ENCODE measurements around the gene MAP3K7.
"Not testable (repeated sequence)": the region's sequence is repeated elsewhere in the genome, so short reads cannot be mapped to it uniquely, and the experiment has no call there.

MAP3K7 gene

GRCh38 chr6:90578894-90579549 is 7.8 kb downstream of the MAP3K7 start:
- Histone ChIP-seq H3K4me1 (ENCODE audit: insufficient read depth, insufficient read length) (no peaks in the 10 kb centered on the region), H3K27me3 (ENCODE audit: insufficient read depth, insufficient read length) (no peaks in the 10 kb centered on the region), H3K9ac (ENCODE audit: insufficient read length, low read depth) (no peak overlapping the region), H3K9me3 (ENCODE audit: insufficient read depth, low read length) (no peaks in the 10 kb centered on the region), H3K36me3 (ENCODE audit: insufficient read depth, insufficient read length, low read length) (peaks cover 15% of the 10 kb centered on the region), H3K4me3 (ENCODE audit: insufficient read length, low read depth) (no peak overlapping the region)
- no peak for DNase-seq (ENCODE audit: low read depth, low spot score)
- no peak for TF ChIP-seq SUZ12 (IDR thresholded peaks at IDR 0.05; ENCODE audit: extremely low read depth, insufficient read depth, insufficient read length)
- no peak for TF ChIP-seq YY1 (IDR thresholded peaks at IDR 0.05; ENCODE audit: insufficient read depth, insufficient read length)
- TF ChIP-seq ZNF274 (IDR thresholded peaks at IDR 0.05; ENCODE audit: low read depth, low read length) = no peak

- DNase-seq (ENCODE audit: low read depth, low spot score) = no peak
- Histone ChIP-seq H3K36me3 (ENCODE audit: insufficient read depth, insufficient read length, low read length) (peaks cover 16% of the 10 kb centered on the region), H3K4me3 (ENCODE audit: insufficient read length, low read depth) (no peak overlapping the region), H3K4me1 (ENCODE audit: insufficient read depth, insufficient read length) (no peaks in the 10 kb centered on the region), H3K27me3 (ENCODE audit: insufficient read depth, insufficient read length) (no peaks in the 10 kb centered on the region), H3K9ac (ENCODE audit: insufficient read length, low read depth) (no peak overlapping the region), H3K9me3 (ENCODE audit: insufficient read depth, low read length) (no peaks in the 10 kb centered on the region)
- TF ChIP-seq YY1 (IDR thresholded peaks at IDR 0.05; ENCODE audit: insufficient read depth, insufficient read length) (no peak), SUZ12 (IDR thresholded peaks at IDR 0.05; ENCODE audit: extremely low read depth, insufficient read depth, insufficient read length) (no peak), ZNF274 (IDR thresholded peaks at IDR 0.05; ENCODE audit: low read depth, low read length) (no peak)
These were observed 11.6 kb downstream of the MAP3K7 start for GRCh38 chr6:90575267-90575666.

- TF ChIP-seq ZNF274 (IDR thresholded peaks at IDR 0.05; ENCODE audit: low read depth, low read length) (no peak), SUZ12 (IDR thresholded peaks at IDR 0.05; ENCODE audit: extremely low read depth, insufficient read depth, insufficient read length) (no peak), YY1 (IDR thresholded peaks at IDR 0.05; ENCODE audit: insufficient read depth, insufficient read length) (no peak)
- Histone ChIP-seq H3K9me3 (ENCODE audit: insufficient read depth, low read length) (no peaks in the 10 kb centered on the region), H3K27me3 (ENCODE audit: insufficient read depth, insufficient read length) (no peaks in the 10 kb centered on the region), H3K9ac (ENCODE audit: insufficient read length, low read depth) (no peak overlapping the region), H3K4me1 (ENCODE audit: insufficient read depth, insufficient read length) (no peaks in the 10 kb centered on the region), H3K4me3 (ENCODE audit: insufficient read length, low read depth) (no peak overlapping the region), H3K36me3 (ENCODE audit: insufficient read depth, insufficient read length, low read length) (peaks cover 20% of the 10 kb centered on the region)
- no peak for DNase-seq (ENCODE audit: low read depth, low spot score)
These were observed 12.3 kb downstream of the MAP3K7 start for GRCh38 chr6:90574610-90575009.

GRCh38 chr6:90573624-90574023 is 13.2 kb downstream of the MAP3K7 start:
- Histone ChIP-seq H3K4me3 (ENCODE audit: insufficient read length, low read depth) (no peak overlapping the region), H3K4me1 (ENCODE audit: insufficient read depth, insufficient read length) (no peaks in the 10 kb centered on the region), H3K27me3 (ENCODE audit: insufficient read depth, insufficient read length) (no peaks in the 10 kb centered on the region), H3K9ac (ENCODE audit: insufficient read length, low read depth) (no peak overlapping the region), H3K9me3 (ENCODE audit: insufficient read depth, low read length) (no peaks in the 10 kb centered on the region), H3K36me3 (ENCODE audit: insufficient read depth, insufficient read length, low read length) (peaks cover 23% of the 10 kb centered on the region)
- TF ChIP-seq SUZ12 (IDR thresholded peaks at IDR 0.05; ENCODE audit: extremely low read depth, insufficient read depth, insufficient read length) = no peak
- TF ChIP-seq ZNF274 (IDR thresholded peaks at IDR 0.05; ENCODE audit: low read depth, low read length) = no peak
- no peak for TF ChIP-seq YY1 (IDR thresholded peaks at IDR 0.05; ENCODE audit: insufficient read depth, insufficient read length)
- no peak for DNase-seq (ENCODE audit: low read depth, low spot score)

- Histone ChIP-seq H3K9me3 (ENCODE audit: insufficient read depth, low read length) (no peaks in the 10 kb centered on the region), H3K36me3 (ENCODE audit: insufficient read depth, insufficient read length, low read length) (peaks cover 23% of the 10 kb centered on the region), H3K4me3 (ENCODE audit: insufficient read length, low read depth) (no peak overlapping the region), H3K27me3 (ENCODE audit: insufficient read depth, insufficient read length) (no peaks in the 10 kb centered on the region), H3K9ac (ENCODE audit: insufficient read length, low read depth) (no peak overlapping the region), H3K4me1 (ENCODE audit: insufficient read depth, insufficient read length) (no peaks in the 10 kb centered on the region)
- no peak for DNase-seq (ENCODE audit: low read depth, low spot score)
- no peak for TF ChIP-seq YY1 (IDR thresholded peaks at IDR 0.05; ENCODE audit: insufficient read depth, insufficient read length)
- TF ChIP-seq ZNF274 (IDR thresholded peaks at IDR 0.05; ENCODE audit: low read depth, low read length) = no peak
- TF ChIP-seq SUZ12 (IDR thresholded peaks at IDR 0.05; ENCODE audit: extremely low read depth, insufficient read depth, insufficient read length) = no peak
These were observed 14.0 kb downstream of the MAP3K7 start for GRCh38 chr6:90572856-90573255.

GRCh38 chr6:90569223-90569622 is 17.6 kb downstream of the MAP3K7 start:
- Histone ChIP-seq H3K9ac (ENCODE audit: insufficient read length, low read depth) (no peak overlapping the region), H3K36me3 (ENCODE audit: insufficient read depth, insufficient read length, low read length) (peaks cover 19% of the 10 kb centered on the region), H3K4me3 (ENCODE audit: insufficient read length, low read depth) (no peak overlapping the region), H3K9me3 (ENCODE audit: insufficient read depth, low read length) (no peaks in the 10 kb centered on the region), H3K27me3 (ENCODE audit: insufficient read depth, insufficient read length) (no peaks in the 10 kb centered on the region), H3K4me1 (ENCODE audit: insufficient read depth, insufficient read length) (no peaks in the 10 kb centered on the region)
- TF ChIP-seq YY1 (IDR thresholded peaks at IDR 0.05; ENCODE audit: insufficient read depth, insufficient read length) (no peak), ZNF274 (IDR thresholded peaks at IDR 0.05; ENCODE audit: low read depth, low read length) (no peak), SUZ12 (IDR thresholded peaks at IDR 0.05; ENCODE audit: extremely low read depth, insufficient read depth, insufficient read length) (no peak)
- no peak for DNase-seq (ENCODE audit: low read depth, low spot score)

GRCh38 chr6:90567682-90568081 is 19.2 kb downstream of the MAP3K7 start:
- not testable (repeated sequence) for H3K9me3 ChIP-seq (ENCODE audit: insufficient read depth, low read length); DNase-seq (ENCODE audit: low read depth, low spot score); H3K9ac ChIP-seq (ENCODE audit: insufficient read length, low read depth); H3K4me1 ChIP-seq (ENCODE audit: insufficient read depth, insufficient read length); H3K27me3 ChIP-seq (ENCODE audit: insufficient read depth, insufficient read length); H3K4me3 ChIP-seq (ENCODE audit: insufficient read length, low read depth)
- H3K36me3 ChIP-seq (ENCODE audit: insufficient read depth, insufficient read length, low read length) = peaks cover 19% of the 10 kb centered on the region

GRCh38 chr6:90562341-90562740 is 24.5 kb downstream of the MAP3K7 start:
- not testable (repeated sequence) for H3K4me1 ChIP-seq (ENCODE audit: insufficient read depth, insufficient read length); H3K9me3 ChIP-seq (ENCODE audit: insufficient read depth, low read length); H3K4me3 ChIP-seq (ENCODE audit: insufficient read length, low read depth); DNase-seq (ENCODE audit: low read depth, low spot score); H3K9ac ChIP-seq (ENCODE audit: insufficient read length, low read depth); H3K27me3 ChIP-seq (ENCODE audit: insufficient read depth, insufficient read length)
- peaks cover 35% of the 10 kb centered on the region for H3K36me3 ChIP-seq (ENCODE audit: insufficient read depth, insufficient read length, low read length)
